ENCODE measurements around the gene ARID4B. TPM values are rescaled to one million over a fixed set of nuclear protein-coding genes. Genes with fewer than 3 reads are reported as not detected.

Gene ARID4B
- total and polyA plus RNA-seq, 2 of the 13 experiments (the other 11 are each of a cell fraction or from before 2014, with no cell fraction given), result 9.7 to 24.6 TPM

DNA sequence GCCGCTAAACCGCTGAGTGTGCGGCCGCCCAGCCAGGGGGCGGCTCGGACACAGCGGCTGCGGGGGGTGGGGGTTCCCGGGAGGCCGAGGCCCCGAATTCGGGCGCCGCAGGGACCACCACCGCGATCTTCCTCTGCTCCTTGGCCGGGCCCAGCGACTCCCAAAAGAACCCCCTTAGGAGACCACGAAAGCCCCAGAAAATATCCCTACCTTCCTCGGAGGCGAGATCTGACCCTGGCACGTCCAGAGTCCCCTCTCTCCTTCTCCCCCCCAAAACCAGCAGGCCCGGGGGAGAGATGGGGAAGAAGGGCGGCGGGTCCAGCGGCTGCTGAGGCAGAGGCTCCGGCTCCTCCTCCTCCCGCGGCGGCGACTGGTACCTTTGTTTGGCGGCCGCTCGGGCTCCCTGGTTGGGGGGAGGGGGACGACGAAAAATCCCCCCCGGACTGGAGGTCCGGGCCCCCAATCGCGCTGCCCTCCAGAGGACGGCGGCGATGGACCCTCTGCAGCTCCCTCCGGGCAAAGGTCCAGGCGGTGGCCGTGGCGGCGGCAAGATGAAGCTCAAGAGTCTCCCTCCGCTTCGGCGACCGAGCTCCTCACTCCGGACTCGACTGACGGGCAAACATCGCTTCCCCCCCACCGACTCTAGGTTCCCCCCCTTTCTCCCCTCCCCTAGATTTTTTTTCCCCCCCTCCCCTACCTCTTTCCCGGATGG is at the start of gene ARID4B (continued):
- TF ChIP-seq, protein P1, sequence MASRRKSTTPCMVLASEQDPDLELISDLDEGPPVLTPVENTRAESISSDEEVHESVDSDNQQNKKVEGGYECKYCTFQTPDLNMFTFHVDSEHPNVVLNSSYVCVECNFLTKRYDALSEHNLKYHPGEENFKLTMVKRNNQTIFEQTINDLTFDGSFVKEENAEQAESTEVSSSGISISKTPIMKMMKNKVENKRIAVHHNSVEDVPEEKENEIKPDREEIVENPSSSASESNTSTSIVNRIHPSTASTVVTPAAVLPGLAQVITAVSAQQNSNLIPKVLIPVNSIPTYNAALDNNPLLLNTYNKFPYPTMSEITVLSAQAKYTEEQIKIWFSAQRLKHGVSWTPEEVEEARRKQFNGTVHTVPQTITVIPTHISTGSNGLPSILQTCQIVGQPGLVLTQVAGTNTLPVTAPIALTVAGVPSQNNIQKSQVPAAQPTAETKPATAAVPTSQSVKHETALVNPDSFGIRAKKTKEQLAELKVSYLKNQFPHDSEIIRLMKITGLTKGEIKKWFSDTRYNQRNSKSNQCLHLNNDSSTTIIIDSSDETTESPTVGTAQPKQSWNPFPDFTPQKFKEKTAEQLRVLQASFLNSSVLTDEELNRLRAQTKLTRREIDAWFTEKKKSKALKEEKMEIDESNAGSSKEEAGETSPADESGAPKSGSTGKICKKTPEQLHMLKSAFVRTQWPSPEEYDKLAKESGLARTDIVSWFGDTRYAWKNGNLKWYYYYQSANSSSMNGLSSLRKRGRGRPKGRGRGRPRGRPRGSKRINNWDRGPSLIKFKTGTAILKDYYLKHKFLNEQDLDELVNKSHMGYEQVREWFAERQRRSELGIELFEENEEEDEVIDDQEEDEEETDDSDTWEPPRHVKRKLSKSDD (CRISPR knock-in tag; IDR thresholded peaks at IDR 0.05; ENCODE audit: low read depth), result no peak
- TF ChIP-seq ISL2 (CRISPR knock-in tag; IDR thresholded peaks at IDR 0.05) (0 out of 2 replicates have a peak, but pooled peaks have one; percentile 34), PHF8 (CRISPR knock-in tag; IDR thresholded peaks at IDR 0.05) (peak; percentile 68), KLF6 (CRISPR knock-in tag; IDR thresholded peaks at IDR 0.05) (0 out of 2 replicates have a peak, but pooled peaks have one; percentile 32), ZNF570 (CRISPR knock-in tag; IDR thresholded peaks at IDR 0.05; ENCODE audit: borderline replicate concordance) (no peak), HOXD1 (CRISPR knock-in tag; IDR thresholded peaks at IDR 0.05) (peak; percentile 79; the same call in 1 of the 2 replicates), ZNF549 (CRISPR knock-in tag; IDR thresholded peaks at IDR 0.05) (no peak), NPAS2 (CRISPR knock-in tag; IDR thresholded peaks at IDR 0.05; ENCODE audit: borderline replicate concordance) (no peak), ZNF407 (CRISPR knock-in tag; IDR thresholded peaks at IDR 0.05; ENCODE audit: not compliant biosample characterization) (peak; percentile 85), PAF1 (CRISPR knock-in tag; IDR thresholded peaks at IDR 0.05) (no peak)
- TF ChIP-seq, protein P2, sequence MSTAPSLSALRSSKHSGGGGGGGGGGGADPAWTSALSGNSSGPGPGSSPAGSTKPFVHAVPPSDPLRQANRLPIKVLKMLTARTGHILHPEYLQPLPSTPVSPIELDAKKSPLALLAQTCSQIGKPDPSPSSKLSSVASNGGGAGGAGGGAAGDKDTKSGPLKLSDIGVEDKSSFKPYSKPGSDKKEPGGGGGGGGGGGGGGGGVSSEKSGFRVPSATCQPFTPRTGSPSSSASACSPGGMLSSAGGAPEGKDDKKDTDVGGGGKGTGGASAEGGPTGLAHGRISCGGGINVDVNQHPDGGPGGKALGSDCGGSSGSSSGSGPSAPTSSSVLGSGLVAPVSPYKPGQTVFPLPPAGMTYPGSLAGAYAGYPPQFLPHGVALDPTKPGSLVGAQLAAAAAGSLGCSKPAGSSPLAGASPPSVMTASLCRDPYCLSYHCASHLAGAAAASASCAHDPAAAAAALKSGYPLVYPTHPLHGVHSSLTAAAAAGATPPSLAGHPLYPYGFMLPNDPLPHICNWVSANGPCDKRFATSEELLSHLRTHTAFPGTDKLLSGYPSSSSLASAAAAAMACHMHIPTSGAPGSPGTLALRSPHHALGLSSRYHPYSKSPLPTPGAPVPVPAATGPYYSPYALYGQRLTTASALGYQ (CRISPR knock-in tag; IDR thresholded peaks at IDR 0.05), result 0 out of 2 replicates have a peak, but pooled peaks have one; percentile 33
- TF ChIP-seq, protein P3, sequence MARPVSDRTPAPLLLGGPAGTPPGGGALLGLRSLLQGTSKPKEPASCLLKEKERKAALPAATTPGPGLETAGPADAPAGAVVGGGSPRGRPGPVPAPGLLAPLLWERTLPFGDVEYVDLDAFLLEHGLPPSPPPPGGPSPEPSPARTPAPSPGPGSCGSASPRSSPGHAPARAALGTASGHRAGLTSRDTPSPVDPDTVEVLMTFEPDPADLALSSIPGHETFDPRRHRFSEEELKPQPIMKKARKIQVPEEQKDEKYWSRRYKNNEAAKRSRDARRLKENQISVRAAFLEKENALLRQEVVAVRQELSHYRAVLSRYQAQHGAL (CRISPR knock-in tag; IDR thresholded peaks at IDR 0.05; ENCODE audit: not compliant biosample characterization), result no peak

All from HepG2 (cell line).